CD4-positive, alpha-beta T cell (primary cell): ENCODE data around the gene UBE2D3. TPM values are rescaled to one million over a fixed set of nuclear protein-coding genes. Genes with fewer than 3 reads are reported as not detected.

ENCODE experiments used
- ATAC-seq: fragments of 200-7000 bp; cut with Tn5 transposase; one replicate; pipeline ENCODE4 v1.10.0; 2022; ENCODE audit warnings: mild to moderate bottlenecking; ENCODE audit not compliant: poor library complexity
- CTCF ChIA-PET: fragments of 350-600 bp; sonication (Branson Sonifier 250); formaldehyde crosslinking; loops from one replicate; lab custom pipeline; 2021; ENCODE audit warnings: antibody characterized with exemption, inconsistent platforms; lab: Charles Lee
- POLR2A ChIA-PET: fragments of 350-600 bp; sonication (Branson Sonifier 250); formaldehyde crosslinking; loops from one replicate; lab custom pipeline; 2021; ENCODE audit warnings: antibody characterized with exemption, inconsistent platforms; lab: Charles Lee
- DNase-seq, 14 experiments: peaks; one replicate each; pipeline ENCODE4 v3.0.0-alpha.2; 2013 to 2020; ENCODE audit warnings: mixed read lengths in 2 of 14
- H3K27ac ChIP-seq, 2 donors: one replicate each; pipeline versions ENCODE4 v1.5.1 to v1.7.0; 2013; ENCODE audit warnings: low read length in 2 of 2, low read depth in 1 of 2, mild to moderate bottlenecking in 1 of 2
- H3K27me3 ChIP-seq, 2 experiments: 1 replicate in 1 of 2; 2 replicates in 1 of 2; pipeline versions ENCODE4 v1.6.1 to v1.7.0; 2013; ENCODE audit warnings: low read length in 2 of 2, control low read depth in 1 of 2, mild to moderate bottlenecking in 1 of 2, moderate library complexity in 1 of 2; ENCODE audit not compliant: insufficient read depth in 2 of 2, control insufficient read depth in 1 of 2
- H3K36me3 ChIP-seq: one replicate; pipeline ENCODE4 v1.6.1; 2013; ENCODE audit warnings: low read length, control low read depth; ENCODE audit not compliant: insufficient read depth
- H3K4me1 ChIP-seq: one replicate; pipeline ENCODE4 v1.6.1; 2013; ENCODE audit warnings: low read length, control low read depth; ENCODE audit not compliant: insufficient read depth
- H3K4me3 ChIP-seq: one replicate; pipeline ENCODE4 v1.5.1; 2013; ENCODE audit warnings: mild to moderate bottlenecking, low read length, moderate library complexity
- H3K9me3 ChIP-seq, 2 experiments: 1 replicate in 1 of 2; 2 replicates in 1 of 2; pipeline versions ENCODE4 v1.6.1 to v1.7.0; 2013; ENCODE audit warnings: low read length in 2 of 2, mild to moderate bottlenecking in 2 of 2, control low read depth in 1 of 2, moderate library complexity in 1 of 2; ENCODE audit not compliant: control insufficient read depth in 1 of 2, insufficient read depth in 1 of 2
- H3K27ac Mint-ChIP-seq: one replicate; pipeline ENCODE4 v1.8.0; 2020; ENCODE audit warnings: mixed read lengths
- H3K27me3 Mint-ChIP-seq: one replicate; pipeline ENCODE4 v1.8.0; 2021; ENCODE audit warnings: mixed read lengths
- H3K36me3 Mint-ChIP-seq: one replicate; pipeline ENCODE4 v1.8.0; 2021; ENCODE audit warnings: low read depth, mixed read lengths
- H3K4me1 Mint-ChIP-seq: one replicate; pipeline ENCODE4 v1.8.0; 2021; ENCODE audit warnings: low read depth, mixed read lengths
- H3K4me3 Mint-ChIP-seq: one replicate; pipeline ENCODE4 v1.8.0; 2020; ENCODE audit warnings: mild to moderate bottlenecking, mixed read lengths
- H3K9me3 Mint-ChIP-seq: one replicate; pipeline ENCODE4 v1.8.0; 2020; ENCODE audit warnings: mixed read lengths
- intact Hi-C, 2 experiments: fragments of 100-400 bp; cut with DNase I in 1 of 2; cut with micrococcal nuclease in 1 of 2; formaldehyde crosslinking; loops; one replicate each; pipeline versions ENCODE4 v1.15.1 to v1.9.0; 2023 to 2025; cut with DNase I, micrococcal nuclease
- total RNA-seq, 174 experiments: library from RNA in 2 of 174; stranded (reverse) in 2 of 174; gene quantifications; one replicate each; pipeline ENCODE4 v1.2.3 and lab custom pipeline; 2021 to 2026
- TF ChIP-seq, protein P1 (sequence below): fragments of 200-600 bp; IDR thresholded peaks from one replicate; pipeline ENCODE4 v1.8.0; 2022; ENCODE audit warnings: antibody characterized with exemption, mild to moderate bottlenecking

UBE2D3 gene
- total RNA-seq, 2 experiments from 2014 or later = 659 to 719 TPM

DNA sequence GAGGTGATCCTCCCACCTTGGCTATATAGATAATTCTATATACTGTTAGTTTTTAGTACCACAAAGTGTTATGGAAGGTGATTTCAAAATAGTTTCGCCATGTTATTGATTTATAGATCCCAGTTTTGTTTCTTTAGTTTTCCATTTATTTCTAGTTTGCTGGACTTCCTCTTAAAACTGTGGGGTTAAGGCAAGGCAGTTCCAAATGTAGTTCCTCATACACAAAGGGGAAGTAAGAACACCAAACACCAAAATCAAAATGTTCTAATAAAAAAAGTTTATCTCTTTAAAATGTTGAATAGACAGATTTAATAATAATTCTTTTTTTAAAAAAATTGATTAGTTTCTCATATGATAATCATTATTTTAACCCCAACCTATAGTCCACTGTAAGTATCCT lies 34.7 kb upstream of the UBE2D3 start:
- ChIA-PET POLR2A (interaction anchor here (1.5 kb wide), 1 partner anchor 34 kb away, joined by 7 read pairs; the partner anchor contains the start of gene UBE2D3), CTCF (no interaction called here)
- H3K9me3 ChIP-seq = peaks cover 14 to 25% of the 10 kb centered on the region in 2 experiments
- intact Hi-C loops = loop anchor here in 1 of 2 experiments (10.0 kb wide), 1 partner anchor 233 kb away; the partner anchor contains the start of gene BDH2
- ATAC-seq (no peak), DNase-seq (no peak)
- H3K36me3 ChIP-seq = no peaks in the 10 kb centered on the region
- H3K4me1 ChIP-seq = peaks cover 3% of the 10 kb centered on the region
- Mint-ChIP-seq H3K27ac (no peak overlapping the region), H3K27me3 (no peaks in the 10 kb centered on the region), H3K4me3 (no peak overlapping the region), H3K4me1 (peaks cover 33% of the 10 kb centered on the region), H3K9me3 (peaks cover 11% of the 10 kb centered on the region), H3K36me3 (peaks cover 25% of the 10 kb centered on the region)
- H3K27ac ChIP-seq = no peak overlapping the region
- H3K27me3 ChIP-seq = no peaks in the 10 kb centered on the region
- TF ChIP-seq, protein P1, sequence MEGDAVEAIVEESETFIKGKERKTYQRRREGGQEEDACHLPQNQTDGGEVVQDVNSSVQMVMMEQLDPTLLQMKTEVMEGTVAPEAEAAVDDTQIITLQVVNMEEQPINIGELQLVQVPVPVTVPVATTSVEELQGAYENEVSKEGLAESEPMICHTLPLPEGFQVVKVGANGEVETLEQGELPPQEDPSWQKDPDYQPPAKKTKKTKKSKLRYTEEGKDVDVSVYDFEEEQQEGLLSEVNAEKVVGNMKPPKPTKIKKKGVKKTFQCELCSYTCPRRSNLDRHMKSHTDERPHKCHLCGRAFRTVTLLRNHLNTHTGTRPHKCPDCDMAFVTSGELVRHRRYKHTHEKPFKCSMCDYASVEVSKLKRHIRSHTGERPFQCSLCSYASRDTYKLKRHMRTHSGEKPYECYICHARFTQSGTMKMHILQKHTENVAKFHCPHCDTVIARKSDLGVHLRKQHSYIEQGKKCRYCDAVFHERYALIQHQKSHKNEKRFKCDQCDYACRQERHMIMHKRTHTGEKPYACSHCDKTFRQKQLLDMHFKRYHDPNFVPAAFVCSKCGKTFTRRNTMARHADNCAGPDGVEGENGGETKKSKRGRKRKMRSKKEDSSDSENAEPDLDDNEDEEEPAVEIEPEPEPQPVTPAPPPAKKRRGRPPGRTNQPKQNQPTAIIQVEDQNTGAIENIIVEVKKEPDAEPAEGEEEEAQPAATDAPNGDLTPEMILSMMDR = no peak
- H3K4me3 ChIP-seq = no peak overlapping the region

DNA sequence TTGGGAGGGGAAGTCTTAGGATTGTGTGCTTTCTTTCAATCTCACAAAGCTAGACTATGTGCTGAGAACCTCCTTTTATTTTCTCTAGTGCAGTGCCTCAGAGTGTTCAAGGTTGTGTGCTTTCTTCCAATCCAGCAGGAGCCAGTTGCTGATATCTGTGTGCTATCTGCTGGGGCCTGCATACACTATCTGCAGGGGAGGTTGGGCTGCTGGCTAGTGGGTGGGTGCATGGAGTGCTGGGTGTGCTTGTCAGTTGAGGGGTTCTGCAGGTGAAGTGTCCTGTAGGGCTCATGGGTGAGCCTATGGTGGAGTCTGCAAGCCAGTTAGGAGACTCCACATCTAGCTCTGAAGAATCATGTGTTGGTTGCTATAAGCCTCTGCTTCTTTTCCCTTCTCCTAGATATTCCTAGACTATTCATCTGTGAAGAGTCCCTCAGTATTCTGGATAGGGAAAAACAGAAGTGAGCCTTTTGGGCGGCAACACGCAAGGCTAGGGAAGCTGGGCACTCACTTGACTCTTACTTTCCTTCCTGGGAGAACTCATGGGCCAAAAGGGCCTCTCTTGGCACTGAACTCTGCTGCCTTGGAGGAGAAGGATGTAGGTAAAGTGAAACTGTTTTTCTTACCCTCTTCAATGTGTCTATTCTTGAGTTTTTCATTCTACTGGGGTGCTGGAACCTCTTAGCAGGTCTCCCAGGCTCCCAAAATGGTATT lies 33.4 kb upstream of the UBE2D3 start:
- no peaks in the 10 kb centered on the region for H3K27me3 ChIP-seq
- Mint-ChIP-seq H3K36me3 (peaks cover 25% of the 10 kb centered on the region), H3K9me3 (peaks cover 11% of the 10 kb centered on the region), H3K27me3 (no peaks in the 10 kb centered on the region), H3K4me1 (peaks cover 21% of the 10 kb centered on the region), H3K27ac (no peak overlapping the region), H3K4me3 (no peak overlapping the region)
- DNase-seq (no peak), ATAC-seq (no peak)
- intact Hi-C loops = loop anchor here in 1 of 2 experiments (10.0 kb wide), 1 partner anchor 234 kb away; the partner anchor contains the start of gene BDH2
- TF ChIP-seq, protein P1 = no peak
- H3K4me3 ChIP-seq = no peak overlapping the region
- no peaks in the 10 kb centered on the region for H3K36me3 ChIP-seq
- H3K27ac ChIP-seq = no peak overlapping the region
- ChIA-PET POLR2A (interaction anchor here (0.7 to 1.5 kb wide), 2 partner anchors 14 to 33 kb away, joined by 4 to 7 read pairs; partner anchors contain the start of gene UBE2D3), CTCF (interaction anchor here (0.7 kb wide), 1 partner anchor 32 kb away, joined by 3 read pairs; no protein-coding TSS in a partner anchor)
- H3K4me1 ChIP-seq = peaks cover 3% of the 10 kb centered on the region
- H3K9me3 ChIP-seq = peaks cover 14 to 25% of the 10 kb centered on the region in 2 experiments

DNA sequence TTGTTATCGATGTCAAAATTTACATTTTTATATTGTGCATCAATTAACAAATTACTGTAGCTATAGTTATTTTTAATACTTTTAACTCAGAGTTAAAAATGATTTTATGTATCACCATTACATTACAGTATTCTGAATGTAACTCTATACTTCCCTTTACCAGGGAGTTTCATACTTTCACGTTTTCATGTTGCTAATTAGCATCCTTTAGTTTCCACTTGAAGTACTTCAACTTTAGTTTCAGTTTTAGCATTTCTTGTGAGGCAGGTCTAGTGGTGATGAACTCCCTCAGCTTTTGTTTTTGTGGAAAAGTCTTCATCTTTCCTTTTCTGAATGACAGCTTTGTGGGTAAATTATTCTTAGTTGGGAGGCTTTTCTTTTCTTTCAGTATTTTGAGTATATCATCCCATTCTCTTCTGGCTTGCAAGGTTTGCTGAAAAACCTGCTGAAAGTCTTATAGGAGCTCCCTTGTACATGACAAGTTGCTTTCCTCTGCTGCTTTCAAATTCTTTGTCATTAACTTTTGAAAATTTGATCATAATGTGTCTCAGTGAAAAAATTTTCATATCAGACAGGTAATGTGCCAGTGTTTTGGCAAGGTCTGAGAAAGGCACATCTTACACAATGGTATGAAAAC lies 31.6 kb upstream of the UBE2D3 start:
- no peaks in the 10 kb centered on the region for H3K4me1 ChIP-seq
- H3K36me3 ChIP-seq = no peaks in the 10 kb centered on the region
- no peak overlapping the region for H3K27ac ChIP-seq
- peaks cover 14 to 25% of the 10 kb centered on the region in 2 experiments for H3K9me3 ChIP-seq
- peaks cover 25% of the 10 kb centered on the region for H3K36me3 Mint-ChIP-seq
- no peak for ATAC-seq
- no peak overlapping the region for H3K4me3 Mint-ChIP-seq
- intact Hi-C loops = no loop called here
- peaks cover 3% of the 10 kb centered on the region for H3K4me1 Mint-ChIP-seq
- TF ChIP-seq, protein P1 = no peak
- POLR2A ChIA-PET = no interaction called here
- no peaks in the 10 kb centered on the region for H3K27me3 Mint-ChIP-seq
- H3K27ac Mint-ChIP-seq = no peak overlapping the region
- peaks cover 11% of the 10 kb centered on the region for H3K9me3 Mint-ChIP-seq
- H3K4me3 ChIP-seq = no peak overlapping the region
- CTCF ChIA-PET = no interaction called here
- no peaks in the 10 kb centered on the region for H3K27me3 ChIP-seq
- DNase-seq = no peak
